Upper lobe of right lung (tissue), 1 donor: ENCODE measurements around the gene SLC51B. TPM values are rescaled to one million over a fixed set of nuclear protein-coding genes. Genes with fewer than 3 reads are reported as not detected.

Experiments used
- ATAC-seq: fragments of 200-7000 bp; cut with Tn5 transposase; one replicate; pipeline ENCODE4 v1.9.1; 2020; ENCODE audit warnings: mild to moderate bottlenecking, moderate library complexity
- DNase-seq: peaks from one replicate; pipeline ENCODE4 v3.0.0-alpha.2; 2020
- H3K27ac ChIP-seq: fragments of 200-600 bp; one replicate; pipeline ENCODE4 v1.8.0; 2022
- H3K27me3 ChIP-seq: fragments of 200-600 bp; one replicate; pipeline ENCODE4 v1.8.0; 2022; ENCODE audit warnings: mild to moderate bottlenecking
- H3K36me3 ChIP-seq: fragments of 200-600 bp; one replicate; pipeline ENCODE4 v1.8.0; 2022
- H3K4me1 ChIP-seq: fragments of 200-600 bp; one replicate; pipeline ENCODE4 v1.8.0; 2022
- H3K4me3 ChIP-seq: fragments of 200-600 bp; one replicate; pipeline ENCODE4 v1.8.0; 2022; ENCODE audit warnings: mild to moderate bottlenecking
- H3K9me3 ChIP-seq: fragments of 200-600 bp; one replicate; pipeline ENCODE4 v1.8.0; 2022
- CTCF ChIP-seq: fragments of 200-600 bp; IDR thresholded peaks from one replicate; pipeline ENCODE4 v1.8.0; 2022; ENCODE audit warnings: antibody characterized with exemption
- intact Hi-C: fragments of 100-400 bp; cut with DNase I; formaldehyde crosslinking; loops from one replicate; pipeline ENCODE4 v1.11.0; 2022
- total RNA-seq: library from RNA; stranded (reverse); fragmentation: NEBNext Ultra II Directional; extraction: Animal tissue kit (Norgen Biotek cat#: 25700); gene quantifications from one replicate; pipeline ENCODE4 v1.2.1, GENCODE V29; 2021
- donor health status: DM: no; HTN: yes; CAD: no; lungs with severe emphysema.

Gene SLC51B
- total RNA-seq, 1 donor from 2014 or later = 3.8 TPM

GRCh38 chr15:65084500-65085206 is 39.5 kb downstream of the SLC51B start:
- intact Hi-C loops = no loop called here
- no peaks in the 10 kb centered on the region for H3K36me3 ChIP-seq
- peak overlapping the region; percentile 86 for H3K27ac ChIP-seq
- peak; percentile 38 for DNase-seq
- ATAC-seq = no peak
- H3K27me3 ChIP-seq = no peaks in the 10 kb centered on the region
- no peaks in the 10 kb centered on the region for H3K9me3 ChIP-seq
- H3K4me1 ChIP-seq = peaks cover 77% of the 10 kb centered on the region
- H3K4me3 ChIP-seq = no peak overlapping the region
- TF ChIP-seq CTCF = no peak

GRCh38 chr15:65085207-65085753 is 40.1 kb downstream of the SLC51B start:
- peak; percentile 7 for ATAC-seq
- intact Hi-C loops = no loop called here

GRCh38 chr15:65085990-65086679 is 40.9 kb downstream of the SLC51B start:
- Histone ChIP-seq H3K36me3 (no peaks in the 10 kb centered on the region), H3K9me3 (no peaks in the 10 kb centered on the region), H3K4me3 (no peak overlapping the region), H3K27me3 (no peaks in the 10 kb centered on the region), H3K4me1 (peaks cover 71% of the 10 kb centered on the region), H3K27ac (peak overlapping the region; percentile 86)
- no peak for DNase-seq
- intact Hi-C loops = no loop called here
- ATAC-seq = no peak
- TF ChIP-seq CTCF = peak; percentile 33

More at GRCh38 chr15:65085207-65085753, 40.1 kb downstream of the SLC51B start:
- no peaks in the 10 kb centered on the region for H3K36me3 ChIP-seq
- peak overlapping the region; percentile 86 for H3K27ac ChIP-seq
- H3K27me3 ChIP-seq = no peaks in the 10 kb centered on the region
- no peak overlapping the region for H3K4me3 ChIP-seq
- DNase-seq = peak; percentile 68
- no peak for TF ChIP-seq CTCF
- H3K9me3 ChIP-seq = no peaks in the 10 kb centered on the region
- H3K4me1 ChIP-seq = peaks cover 77% of the 10 kb centered on the region

GRCh38 chr15:65086680-65087111 is 41.5 kb downstream of the SLC51B start:
- H3K9me3 ChIP-seq = no peaks in the 10 kb centered on the region
- no peak overlapping the region for H3K4me3 ChIP-seq
- H3K27ac ChIP-seq = peak overlapping the region; percentile 86
- ATAC-seq = no peak
- peak; percentile 51 for DNase-seq
- no peaks in the 10 kb centered on the region for H3K27me3 ChIP-seq
- H3K36me3 ChIP-seq = no peaks in the 10 kb centered on the region
- H3K4me1 ChIP-seq = peaks cover 66% of the 10 kb centered on the region
- intact Hi-C loops = no loop called here
- no peak for TF ChIP-seq CTCF

GRCh38 chr15:65087411-65087810 is 42.2 kb downstream of the SLC51B start:
- TF ChIP-seq CTCF = no peak
- intact Hi-C loops = no loop called here
- H3K9me3 ChIP-seq = no peaks in the 10 kb centered on the region
- H3K36me3 ChIP-seq = no peaks in the 10 kb centered on the region
- peak overlapping the region; percentile 86 for H3K27ac ChIP-seq
- no peak overlapping the region for H3K4me3 ChIP-seq
- ATAC-seq (peak; percentile 42), DNase-seq (no peak)
- H3K27me3 ChIP-seq = no peaks in the 10 kb centered on the region
- peaks cover 58% of the 10 kb centered on the region for H3K4me1 ChIP-seq
